Measurements from ENCODE around the gene F13B.
"Not testable (repeated sequence)": the region's sequence is repeated elsewhere in the genome, so short reads cannot be mapped to it uniquely, and the experiment has no call there.

F13B gene

GRCh38 chr1:197042676-197043341 lies 24.3 kb downstream of the F13B start:
- no peak for DNase-seq (ENCODE audit: low read depth)

DNA sequence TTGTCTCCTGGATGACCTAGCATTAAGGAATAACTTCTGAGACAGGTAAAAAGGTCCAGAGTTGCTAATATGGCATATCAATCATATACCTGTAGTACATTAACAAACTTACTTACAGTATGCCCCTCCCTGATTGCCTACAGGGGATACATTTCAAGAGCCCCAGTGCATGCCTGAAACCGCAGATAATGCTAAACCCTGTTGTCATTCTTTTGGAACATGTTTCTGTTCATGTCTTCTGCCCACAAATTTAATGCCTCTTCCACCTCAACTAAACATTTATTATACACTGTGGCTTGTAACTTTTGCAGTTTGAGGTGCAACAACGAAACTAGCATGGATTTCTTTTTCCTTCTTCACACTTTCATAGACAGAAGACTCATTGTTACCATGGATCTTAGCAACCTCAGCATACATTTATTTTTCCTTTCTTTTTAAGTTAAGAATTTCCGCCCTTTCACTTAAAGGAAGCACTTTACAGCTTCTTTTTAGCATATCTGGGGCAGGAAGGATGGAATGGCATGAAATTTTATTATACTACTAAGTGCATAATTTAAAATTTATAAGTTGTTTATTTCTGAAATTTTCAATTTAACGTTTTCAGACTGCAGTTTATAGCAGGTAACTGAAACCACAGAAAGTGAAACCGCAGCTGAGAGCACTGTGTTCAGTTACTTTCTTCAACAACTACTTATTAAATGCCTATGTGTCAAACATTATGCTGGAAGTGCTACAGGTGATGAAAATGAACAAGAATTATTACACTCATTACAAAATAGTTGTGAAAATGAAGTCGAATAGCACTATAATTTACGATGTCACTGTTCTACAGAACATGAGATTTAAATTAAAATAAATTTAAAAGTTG lies 25.3 kb downstream of the F13B start:
- DNase-seq (ENCODE audit: low read depth), result no peak

DNA sequence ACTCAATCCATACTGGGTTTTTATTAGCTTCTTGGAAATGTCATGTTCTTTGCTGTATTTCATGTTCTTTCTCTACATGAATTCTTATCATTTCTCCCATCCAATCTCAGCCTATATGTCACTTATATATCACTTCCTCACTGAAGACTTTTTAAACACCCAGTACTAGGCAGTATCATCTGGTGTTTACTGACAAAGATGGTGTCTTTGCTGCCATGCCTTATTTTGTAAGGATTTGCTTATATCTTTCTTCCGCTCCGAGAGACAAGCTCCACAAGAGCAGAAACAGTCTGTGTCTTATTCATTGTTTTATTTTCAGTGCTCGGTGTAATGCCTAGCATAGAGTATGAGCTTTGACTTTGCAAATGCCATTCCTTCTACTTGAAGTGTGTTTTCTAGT lies 30.2 kb downstream of the F13B start:
- DNase-seq (ENCODE audit: low read depth), result no peak

DNA sequence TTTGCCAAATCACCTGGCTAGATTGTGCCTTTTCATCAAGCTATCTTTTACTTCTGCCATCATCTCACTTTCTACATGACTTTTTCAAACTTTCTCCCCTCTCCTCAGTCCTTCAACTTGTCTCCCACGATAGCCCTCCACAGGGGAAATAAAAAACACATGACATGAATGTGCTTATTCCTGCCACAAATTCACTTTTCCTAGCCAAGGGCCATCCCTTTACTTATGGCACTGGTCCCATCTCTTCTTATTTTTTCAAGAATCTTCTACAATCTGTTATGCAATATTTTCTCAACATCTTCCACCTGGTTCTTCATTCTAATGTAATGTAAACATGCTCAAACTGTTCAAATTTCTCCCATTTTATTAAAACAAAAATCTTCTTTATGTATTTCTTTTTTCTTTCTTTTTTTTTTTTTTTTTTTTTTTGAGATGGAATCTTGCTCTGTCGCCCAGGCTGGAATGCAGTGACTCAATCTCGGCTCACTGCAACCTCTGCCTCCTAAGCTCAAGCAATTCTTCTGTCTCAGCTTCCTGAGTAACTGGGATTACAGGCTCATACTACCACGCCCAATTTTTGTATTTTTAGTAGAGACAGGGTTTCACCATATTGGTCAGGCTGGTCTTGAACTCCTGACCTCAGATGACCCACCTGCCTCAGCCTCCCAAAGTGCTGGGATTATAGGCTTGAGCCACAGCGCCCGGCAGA lies 32.3 kb downstream of the F13B start:
- DNase-seq (ENCODE audit: low read depth), result not testable (repeated sequence)

DNA sequence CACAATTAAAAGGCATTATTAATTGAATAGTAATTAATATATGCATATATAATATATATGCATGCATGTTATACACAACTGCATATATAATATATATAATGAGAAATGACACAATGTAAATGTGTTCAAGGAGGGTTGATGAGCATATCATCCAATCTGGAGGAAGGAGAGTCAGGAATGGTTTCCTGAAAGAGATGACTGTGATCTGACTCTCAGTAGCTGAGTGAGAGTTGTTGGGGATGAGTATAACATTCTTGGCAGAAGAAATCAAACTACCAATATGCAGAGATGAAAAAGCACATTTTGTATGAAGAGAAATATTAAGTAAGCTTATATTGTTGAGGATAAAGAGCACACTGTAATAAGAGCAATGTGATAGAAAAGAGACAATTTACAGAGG lies 37.3 kb downstream of the F13B start:
- no peak for DNase-seq (ENCODE audit: low read depth)

DNA sequence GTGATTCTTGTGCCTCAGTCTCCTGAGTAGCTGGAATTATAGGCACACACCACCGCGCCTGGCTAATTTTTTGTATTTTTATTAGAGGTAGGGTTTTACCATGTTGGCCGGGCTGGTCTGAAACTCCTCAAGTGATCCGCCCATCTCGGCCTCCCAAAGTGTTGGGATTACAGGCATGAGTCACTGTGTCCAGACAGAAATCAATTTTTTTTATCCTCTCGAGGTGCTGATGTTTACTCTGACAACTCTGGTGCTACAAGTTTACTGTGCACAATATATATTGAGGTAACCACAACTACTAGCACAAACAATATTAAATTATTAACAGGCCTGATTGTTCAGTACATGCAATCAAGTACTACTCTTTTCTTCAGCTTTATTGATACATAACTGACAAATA lies 39.7 kb downstream of the F13B start:
- no peak for DNase-seq (ENCODE audit: low read depth)

- DNase-seq (ENCODE audit: low read depth), result no peak
Observed at GRCh38 chr1:197024460-197024859, 42.6 kb downstream of the F13B start.

- DNase-seq (ENCODE audit: low read depth), result no peak
Observed at GRCh38 chr1:197021716-197022115, 45.3 kb downstream of the F13B start.

GRCh38 chr1:197017558-197018146 lies 49.4 kb downstream of the F13B start:
- DNase-seq (ENCODE audit: low read depth), result no peak

- DNase-seq (ENCODE audit: low read depth), result no peak
Observed at GRCh38 chr1:197016751-197017150, 50.3 kb downstream of the F13B start.

GRCh38 chr1:197013234-197013633 lies 53.8 kb downstream of the F13B start:
- no peak for DNase-seq (ENCODE audit: low read depth)

DNA sequence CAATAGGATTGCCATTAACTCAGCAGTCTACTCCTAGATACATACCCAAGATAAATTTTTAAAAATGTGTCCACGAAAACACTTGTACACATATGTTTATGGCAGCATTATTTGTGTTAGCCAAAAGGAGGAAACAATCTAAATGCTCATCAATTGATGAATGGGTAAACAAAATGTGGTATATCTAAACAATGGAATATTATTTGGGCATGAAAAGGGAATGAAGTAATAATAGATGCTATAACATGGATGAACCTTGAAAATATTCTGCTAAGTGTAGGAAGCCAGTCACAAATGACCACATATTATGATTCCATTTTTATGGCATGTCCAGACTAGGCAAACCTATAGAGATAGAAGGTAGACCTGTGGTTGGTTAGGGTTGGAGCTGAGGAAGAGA lies 55.4 kb downstream of the F13B start:
- no peak for DNase-seq (ENCODE audit: low read depth)

DNA sequence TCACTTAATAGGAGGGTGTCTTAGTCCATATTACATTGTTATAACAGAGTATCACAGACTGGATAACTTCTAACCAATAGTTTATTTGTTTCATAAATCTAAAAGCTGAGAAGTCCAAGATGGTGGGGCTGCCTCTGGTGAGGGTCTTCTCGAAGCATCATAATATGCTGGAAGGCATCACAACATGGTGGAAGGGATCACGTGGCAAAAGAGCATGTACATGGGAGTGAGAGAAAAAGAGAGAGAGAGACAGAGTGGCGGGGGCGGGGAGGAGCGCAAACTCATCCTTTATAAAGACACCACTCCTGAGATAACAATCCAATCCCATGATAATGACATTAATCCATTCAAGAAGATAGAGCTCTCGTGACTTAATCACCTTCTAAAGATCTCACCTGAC lies 58.2 kb downstream of the F13B start:
- DNase-seq (ENCODE audit: low read depth), result no peak

DNA sequence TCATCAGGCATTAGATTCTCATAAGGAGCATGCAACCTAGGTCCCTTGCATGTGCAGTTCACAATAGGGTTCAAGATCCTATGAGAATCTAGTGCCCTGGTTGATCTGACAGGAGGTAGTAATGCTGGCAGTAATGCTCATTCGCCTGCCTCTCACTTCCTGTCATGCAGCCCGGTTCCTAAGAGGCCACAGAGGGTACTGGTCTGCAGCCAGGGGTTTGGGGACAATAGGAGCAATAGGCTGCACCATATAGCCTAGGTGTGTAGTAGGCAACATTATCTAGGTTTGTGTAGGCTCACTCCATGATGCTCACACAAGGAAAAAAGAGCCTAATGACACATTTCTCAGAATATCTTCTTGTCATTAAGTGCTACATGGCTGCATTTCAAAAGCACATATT lies 63.9 kb downstream of the F13B start:
- no peak for DNase-seq (ENCODE audit: low read depth)

- DNase-seq (ENCODE audit: low read depth), result no peak
Observed at GRCh38 chr1:197001828-197002227, 65.2 kb downstream of the F13B start.

DNA sequence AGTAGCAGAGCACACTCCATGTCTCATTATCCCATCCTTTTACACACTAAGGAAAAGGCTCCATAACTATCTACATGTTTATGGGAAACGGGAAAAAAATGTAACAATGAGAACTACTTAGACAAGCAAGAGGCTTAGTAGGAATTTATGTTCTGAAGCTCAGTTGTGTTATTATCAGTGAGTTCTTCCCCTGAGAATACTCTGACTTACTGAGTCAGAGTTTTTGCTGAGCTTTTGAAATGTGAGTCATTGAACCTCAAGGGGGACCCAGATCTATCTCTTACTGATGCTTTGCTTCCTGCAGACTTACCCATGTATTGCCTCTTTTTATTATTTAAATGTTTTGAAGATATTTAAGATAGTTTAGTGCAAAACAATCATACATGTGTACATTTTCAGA lies 69.6 kb downstream of the F13B start:
- no peak for DNase-seq (ENCODE audit: low read depth)

- DNase-seq (ENCODE audit: low read depth), result no peak
Observed at GRCh38 chr1:196993916-196994315, 73.1 kb downstream of the F13B start.

DNA sequence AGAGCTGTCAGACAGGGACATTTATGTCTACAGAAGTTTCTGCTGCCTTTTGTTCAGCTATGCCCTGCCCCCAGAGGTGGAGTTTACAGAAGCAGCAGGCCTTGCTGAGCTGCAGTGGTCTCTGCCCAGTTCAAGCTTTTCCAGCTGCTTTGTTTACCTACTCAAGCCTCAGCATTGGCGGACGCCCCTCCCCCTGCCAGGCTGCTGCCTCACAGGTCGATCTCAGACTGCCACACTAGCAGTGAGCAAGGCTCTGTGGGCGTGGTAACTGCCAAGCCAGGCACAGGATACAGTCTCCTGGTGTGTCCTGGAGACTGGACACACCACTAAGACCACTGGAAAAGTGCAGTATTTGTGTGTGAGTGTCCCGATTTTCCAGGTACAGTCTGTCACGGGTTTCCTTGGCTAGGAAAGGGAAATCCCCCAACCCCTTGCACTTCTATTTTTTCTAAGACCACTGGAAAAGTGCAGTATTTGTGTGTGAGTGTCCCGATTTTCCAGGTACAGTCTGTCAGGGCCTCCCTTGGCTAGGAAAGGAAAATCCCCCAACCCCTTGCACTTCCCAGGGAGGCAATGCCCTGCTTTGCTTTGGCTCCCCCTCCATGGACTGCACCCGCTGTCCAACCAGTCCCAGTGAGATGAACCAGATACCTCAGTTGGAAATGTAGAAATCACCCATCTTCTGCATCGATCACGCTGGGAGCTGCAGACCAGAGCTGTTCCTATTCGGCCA lies 75.0 kb downstream of the F13B start:
- DNase-seq (ENCODE audit: low read depth), result not testable (repeated sequence)
